HG03460 (cell line): Measurements from ENCODE around the gene PKIB.
"Not testable (repeated sequence)": the region's sequence is repeated elsewhere in the genome, so short reads cannot be mapped to it uniquely, and the experiment has no call there.

Experiments
- ATAC-seq: cut with Tn5 transposase; IDR thresholded peaks from one replicate; pipeline ENCODE4 v1.9.1; 2021; ENCODE audit not compliant: unreplicated experiment

The PKIB gene

GRCh38 chr6:122609881-122610689 is at the start of gene PKIB:
Gene PKIB, plus strand, starts transcription at chr6:122610405. Its CDS starts 107,390 bp downstream, at chr6:122717795.
- peak; percentile 91 for ATAC-seq

- ATAC-seq, result no peak
Observed at GRCh38 chr6:122563364-122564052, 46.7 kb upstream of the PKIB start.

- ATAC-seq, result no peak
Observed at GRCh38 chr6:122564230-122564629, 46.0 kb upstream of the PKIB start.

- ATAC-seq, result no peak
Observed at GRCh38 chr6:122565708-122566107, 44.5 kb upstream of the PKIB start.

GRCh38 chr6:122567034-122567433 is 43.2 kb upstream of the PKIB start:
- ATAC-seq, result no peak

- ATAC-seq, result no peak
Observed at GRCh38 chr6:122568350-122568749, 41.9 kb upstream of the PKIB start.

GRCh38 chr6:122568797-122569221 is 41.4 kb upstream of the PKIB start:
- no peak for ATAC-seq

- no peak for ATAC-seq
Observed at GRCh38 chr6:122569230-122569771, 40.9 kb upstream of the PKIB start.

- no peak for ATAC-seq
Observed at GRCh38 chr6:122571888-122572287, 38.3 kb upstream of the PKIB start.

GRCh38 chr6:122576888-122577287 is 33.3 kb upstream of the PKIB start:
- ATAC-seq, result no peak

GRCh38 chr6:122578961-122579360 is 31.2 kb upstream of the PKIB start:
- ATAC-seq, result no peak

- no peak for ATAC-seq
Observed at GRCh38 chr6:122580737-122581136, 29.5 kb upstream of the PKIB start.

GRCh38 chr6:122589115-122589514 is 21.1 kb upstream of the PKIB start:
- ATAC-seq, result no peak

GRCh38 chr6:122598295-122598694 is 11.9 kb upstream of the PKIB start:
- not testable (repeated sequence) for ATAC-seq

- no peak for ATAC-seq
Observed at GRCh38 chr6:122604676-122605075, 5.5 kb upstream of the PKIB start.

GRCh38 chr6:122610690-122611455 is 668 bp downstream of the PKIB start:
- peak; percentile 23 for ATAC-seq

- ATAC-seq, result no peak
Observed at GRCh38 chr6:122612838-122613237, 2.6 kb downstream of the PKIB start.

GRCh38 chr6:122614303-122614702 is 4.1 kb downstream of the PKIB start:
- no peak for ATAC-seq

- ATAC-seq, result no peak
Observed at GRCh38 chr6:122615409-122615808, 5.2 kb downstream of the PKIB start.

- no peak for ATAC-seq
Observed at GRCh38 chr6:122616877-122617276, 6.7 kb downstream of the PKIB start.

GRCh38 chr6:122619309-122619708 is 9.1 kb downstream of the PKIB start:
- ATAC-seq, result no peak
